Midbrain (tissue), 1 donor: ENCODE measurements around the gene CLMN.

Experiments used
- DNase-seq: peaks from one replicate; lab custom pipeline; 2025; lab: John Stamatoyannopoulos, UW

The CLMN gene

DNA sequence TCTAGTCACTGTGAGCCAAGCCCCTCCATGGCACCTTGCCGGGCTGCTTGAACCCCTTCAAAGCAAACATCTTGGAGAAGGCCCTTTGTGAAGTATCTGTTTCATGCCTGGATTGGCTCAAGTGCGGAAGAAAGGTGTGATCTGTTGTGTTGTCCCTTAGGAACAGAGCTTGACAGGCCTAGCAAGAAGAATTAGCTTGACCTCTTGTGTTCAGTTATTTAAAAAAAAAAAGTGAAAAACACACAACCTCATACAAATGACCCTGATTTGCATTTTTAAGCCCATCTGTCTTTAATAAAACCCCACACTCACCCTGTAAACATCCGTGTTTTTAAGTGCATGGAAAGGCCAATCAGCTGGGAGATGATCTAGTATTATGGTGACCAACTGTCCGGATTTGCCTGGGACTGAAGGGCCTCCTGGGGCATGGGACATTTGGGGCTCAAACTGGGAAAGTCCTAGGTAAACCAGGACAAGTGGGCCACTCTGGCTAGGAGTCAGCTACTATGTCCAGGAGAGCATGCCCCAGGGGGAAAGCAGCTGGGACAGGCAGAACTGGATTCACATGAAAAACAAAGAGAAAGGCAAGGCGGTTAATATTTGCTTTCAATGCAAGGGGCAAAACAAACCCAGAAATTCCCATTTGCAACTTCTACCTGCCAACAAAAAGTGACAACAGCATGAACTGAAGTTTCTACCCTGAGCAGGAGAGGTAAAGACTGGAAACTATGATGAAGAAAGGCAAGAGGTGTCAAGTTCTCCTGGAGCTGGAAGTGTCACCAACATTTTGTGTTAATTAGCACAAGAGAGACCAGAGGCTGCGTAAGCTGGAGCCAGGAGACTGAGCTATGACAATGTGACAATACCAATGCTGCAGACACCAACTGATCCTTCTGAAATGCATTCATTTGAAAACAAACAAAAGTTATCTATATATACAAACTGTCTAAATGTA is 78.6 kb downstream of the CLMN start:
- no peak for DNase-seq

DNA sequence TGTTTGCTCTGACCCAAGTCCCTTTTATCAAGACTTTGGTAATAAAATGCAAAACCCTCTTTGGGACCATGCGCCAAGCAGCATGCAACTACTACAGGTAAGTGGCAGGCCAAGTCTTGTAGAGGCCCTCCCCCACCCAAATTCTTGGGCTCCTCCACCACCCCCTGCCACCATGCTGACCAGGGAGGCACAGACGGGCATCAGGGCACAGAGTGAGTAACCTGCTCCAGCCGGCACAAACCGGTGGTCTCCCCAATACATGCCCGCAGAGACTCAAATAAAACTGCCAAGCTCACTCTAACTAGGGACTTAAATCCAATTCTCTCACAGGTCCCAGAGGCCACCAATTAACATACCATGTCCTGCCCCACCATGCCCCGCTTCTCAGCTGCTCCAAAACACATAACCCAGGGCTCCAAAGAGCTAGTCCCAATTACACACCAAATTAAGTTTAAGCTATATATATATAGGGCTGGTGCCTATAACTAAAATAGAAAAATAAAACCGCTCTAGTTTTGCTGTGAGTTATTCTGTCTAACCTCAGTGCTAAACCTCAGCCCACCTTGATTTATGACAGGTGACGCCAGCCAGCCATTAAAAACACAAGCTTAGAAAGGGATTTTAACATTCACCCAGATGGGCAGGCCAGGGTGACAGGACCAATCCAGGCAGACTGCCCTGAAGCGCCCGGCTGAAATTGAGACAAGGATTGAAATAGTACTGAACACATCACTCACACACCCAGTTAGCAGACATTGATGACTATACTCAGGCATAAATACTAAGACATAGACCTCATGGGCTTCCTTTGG is 81.0 kb downstream of the CLMN start:
- DNase-seq, result no peak

DNA sequence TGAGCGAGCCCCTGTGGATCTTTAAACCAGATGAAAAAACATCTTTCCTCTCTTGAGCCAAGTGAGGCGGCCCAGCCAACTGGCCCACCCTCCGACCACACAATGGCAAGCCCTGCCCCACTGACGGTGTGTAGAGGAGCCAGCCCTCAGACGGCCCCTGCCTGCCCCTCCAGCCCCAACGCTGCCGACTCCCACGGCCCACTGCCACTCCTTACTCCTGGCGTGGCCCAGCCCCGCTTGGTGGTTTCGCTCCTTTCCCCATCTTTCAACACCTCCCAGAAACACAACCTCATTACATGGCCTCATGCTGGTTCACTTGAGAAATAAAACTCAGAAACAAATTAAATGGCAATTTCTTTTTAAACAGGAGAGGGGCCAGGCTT is 81.8 kb downstream of the CLMN start:
- DNase-seq, result no peak

DNA sequence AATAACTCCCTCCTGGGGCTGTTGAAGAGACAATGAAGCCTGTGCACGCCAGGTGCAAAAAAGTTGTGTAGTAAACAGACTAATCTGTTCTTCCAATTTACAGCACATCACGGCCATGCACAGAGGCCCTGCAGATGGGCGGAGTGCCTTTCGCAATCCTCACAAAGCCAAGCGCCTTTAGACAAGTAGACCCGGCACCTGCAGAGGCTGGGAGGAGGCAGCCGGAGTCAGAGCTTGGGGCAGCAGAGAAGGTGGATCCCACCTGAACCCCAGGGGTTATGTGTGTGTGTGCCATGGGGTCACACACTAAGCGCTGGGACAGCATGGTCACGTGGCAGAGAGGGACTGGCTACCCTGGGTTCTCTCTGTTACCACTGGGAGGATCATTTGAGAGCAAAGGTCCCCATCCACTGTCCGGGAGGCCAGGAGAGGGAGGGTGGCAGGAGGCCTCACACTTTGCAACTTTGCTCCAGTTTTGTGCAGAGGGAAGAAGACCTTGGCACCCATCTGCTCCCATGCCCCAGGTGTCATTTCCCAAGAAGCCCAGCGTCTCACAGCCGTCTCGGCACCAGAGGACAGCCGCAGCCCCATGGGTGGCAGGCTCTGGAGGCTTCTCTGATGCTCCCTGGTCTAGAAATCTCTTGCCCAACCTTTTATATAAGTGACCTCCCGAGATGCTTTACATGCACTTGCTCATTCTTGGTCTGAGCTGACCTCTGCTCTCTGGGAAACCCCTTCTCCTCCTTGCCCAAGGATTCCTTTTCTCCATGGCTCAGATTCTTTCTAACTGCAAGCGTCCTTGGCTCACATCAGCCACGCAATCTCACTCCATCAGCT is 82.4 kb downstream of the CLMN start:
- DNase-seq, result no peak

DNA sequence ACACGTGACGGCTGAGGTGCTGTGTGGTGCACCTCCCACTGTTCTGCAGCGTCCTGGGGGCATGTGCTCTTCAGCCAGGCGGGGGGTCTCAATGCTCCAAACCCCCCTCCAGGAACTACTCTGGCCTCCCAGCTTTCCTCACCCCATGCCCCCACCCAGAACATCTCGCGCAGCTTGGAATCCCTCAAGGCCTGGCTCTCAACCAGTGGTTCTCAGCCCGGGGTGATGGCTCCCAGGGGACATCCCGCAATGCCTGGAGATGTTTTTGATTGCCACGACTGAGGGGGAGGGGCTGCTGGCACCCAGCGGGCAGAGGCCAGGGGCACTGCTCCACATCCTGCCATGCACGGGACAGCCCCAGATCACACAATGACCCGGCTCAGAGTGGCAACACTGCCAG is 83.5 kb downstream of the CLMN start:
- no peak for DNase-seq

DNA sequence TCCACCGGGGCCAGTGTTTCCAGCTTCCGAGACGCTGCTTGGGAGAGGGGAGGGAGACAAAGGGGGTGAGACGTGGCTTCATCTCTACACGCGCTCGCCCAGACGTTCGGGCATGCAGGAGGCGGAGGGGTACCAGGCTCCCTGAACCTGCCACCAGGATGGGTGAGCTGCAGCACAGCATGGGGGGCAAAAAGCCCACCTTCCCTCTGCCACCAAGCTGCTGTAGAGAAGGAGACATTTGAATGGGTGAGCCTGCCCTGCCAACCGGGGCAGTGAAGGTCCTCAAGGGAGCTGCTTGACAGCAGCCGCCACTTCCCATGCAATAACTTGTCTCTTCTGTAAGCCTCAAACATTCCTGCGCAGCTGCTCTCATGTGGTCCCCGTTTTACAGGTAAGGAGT is 83.9 kb downstream of the CLMN start:
- no peak for DNase-seq

DNA sequence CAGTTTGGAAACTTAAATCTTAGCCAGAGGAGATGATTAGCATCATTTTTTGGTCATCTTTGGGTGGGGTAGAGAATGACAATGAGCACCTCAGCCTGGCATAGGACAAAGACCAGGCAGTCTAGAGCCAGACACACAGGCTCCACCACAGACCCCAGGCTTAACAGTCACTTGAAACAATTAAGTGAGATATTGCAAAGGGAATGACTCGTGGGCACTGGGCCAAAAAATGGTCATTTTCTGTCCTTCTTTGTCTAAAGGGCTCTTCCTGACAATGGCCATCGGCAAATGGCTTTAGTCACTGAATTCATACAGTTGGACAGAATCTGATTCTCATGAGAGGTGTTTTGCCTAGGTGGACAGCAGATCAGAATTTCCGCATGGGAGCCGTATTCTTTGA is 84.4 kb downstream of the CLMN start:
- DNase-seq, result no peak

DNA sequence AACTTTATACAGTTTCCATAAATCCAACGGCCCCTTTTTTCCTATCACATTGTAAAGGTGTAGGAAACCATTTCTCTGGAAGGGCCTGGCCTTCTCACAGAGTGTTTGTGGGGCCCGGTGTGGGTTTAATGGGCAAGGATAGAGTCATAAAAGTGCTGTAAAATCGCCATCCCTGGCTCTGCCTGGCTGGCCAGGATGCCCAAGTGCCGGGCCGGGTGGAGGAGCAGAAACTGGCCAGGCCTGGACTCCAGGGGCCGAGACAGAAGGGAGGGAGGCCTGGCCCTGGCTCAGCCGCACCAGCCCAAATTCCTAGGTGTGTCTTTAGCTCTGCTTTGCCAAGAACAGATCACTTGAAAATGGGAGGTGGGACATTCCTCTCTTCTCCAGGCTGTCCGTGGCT is 85.3 kb downstream of the CLMN start:
- DNase-seq, result no peak

DNA sequence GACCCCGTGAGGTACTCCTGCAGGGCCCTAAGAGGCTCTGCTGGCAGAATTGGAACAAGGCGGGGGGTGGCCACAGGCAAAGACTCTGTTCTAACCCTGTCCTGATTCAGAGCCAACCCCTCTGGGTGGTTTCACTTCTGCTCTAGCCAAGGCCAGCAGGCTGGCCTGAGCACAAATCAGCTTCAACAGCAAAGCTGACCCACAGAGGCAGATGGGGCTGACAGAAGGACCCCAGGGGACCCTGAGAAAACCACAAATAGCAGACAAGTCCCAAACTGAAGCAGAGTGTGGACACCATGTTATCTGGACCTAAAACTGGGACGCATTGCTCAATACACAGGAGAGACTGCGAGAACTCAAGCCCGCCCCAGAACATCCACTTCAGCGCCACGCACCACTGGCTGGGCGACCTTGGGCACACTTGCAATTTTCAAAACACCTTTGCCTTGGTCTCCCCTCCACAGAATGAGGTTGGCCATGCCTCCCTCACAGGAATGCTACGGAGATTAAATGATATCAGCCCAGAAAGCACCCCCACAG is 85.9 kb downstream of the CLMN start:
- peak; percentile 38 for DNase-seq

DNA sequence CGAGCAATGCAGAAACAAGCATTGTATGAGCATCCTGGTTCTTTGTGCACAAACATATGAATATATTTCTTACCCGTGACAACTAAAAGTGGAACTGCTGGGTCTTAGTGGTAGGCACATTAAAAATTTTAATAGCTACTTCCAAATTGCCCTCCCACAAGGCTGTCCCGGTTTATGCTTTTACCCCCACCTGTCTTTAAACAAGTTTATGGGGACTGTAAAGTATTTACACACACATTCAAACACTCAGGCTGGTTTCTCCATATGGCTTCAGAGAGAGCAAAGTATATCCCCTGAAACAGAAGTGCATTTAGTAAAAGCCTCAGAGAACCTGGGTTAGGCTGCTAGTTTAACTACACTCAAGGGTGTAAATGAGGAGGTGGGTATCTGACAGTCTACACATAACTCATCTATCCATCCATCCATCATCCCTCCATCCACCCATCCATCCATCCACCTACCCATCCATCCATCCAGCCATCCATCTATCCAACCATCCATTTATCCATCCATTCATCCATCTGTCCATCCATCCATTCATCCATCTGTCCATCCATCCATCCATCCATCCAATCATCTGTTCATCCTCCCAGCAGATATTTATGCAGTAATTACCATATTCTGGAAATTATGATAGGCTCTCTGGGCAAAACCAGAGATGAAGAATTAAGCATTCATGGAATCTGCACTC is 86.7 kb downstream of the CLMN start:
- DNase-seq, result no peak

DNA sequence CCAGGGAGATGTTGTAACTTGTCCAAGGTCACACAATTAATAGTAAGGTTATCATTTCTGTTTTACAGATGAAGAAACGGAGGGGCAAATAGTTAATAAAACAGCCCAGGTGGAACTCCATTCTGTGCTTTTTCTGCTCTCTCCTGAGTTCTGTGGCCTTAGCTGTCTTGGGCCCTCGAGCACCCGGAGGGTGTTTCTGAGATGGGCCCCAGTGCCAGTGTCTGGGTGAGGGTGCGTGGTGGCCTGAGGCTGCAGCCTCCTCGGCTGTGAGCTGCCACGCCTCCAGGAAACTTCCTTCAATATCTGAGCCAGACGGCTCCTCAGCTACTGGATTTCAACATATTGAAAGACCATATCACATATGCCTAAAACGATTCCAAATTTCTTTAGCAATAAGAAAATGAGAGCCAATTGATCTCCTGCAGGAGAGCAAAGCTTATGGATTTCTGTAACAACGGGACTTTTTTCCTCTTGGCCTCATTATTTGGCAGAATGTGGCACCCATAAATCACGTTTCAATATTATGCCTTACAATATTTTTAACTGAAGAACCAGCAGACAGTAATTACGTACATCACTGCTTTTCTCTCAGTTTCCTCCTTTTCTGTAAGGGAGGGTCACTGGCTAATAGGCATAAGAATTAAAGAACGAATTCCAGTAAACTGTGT is 87.6 kb downstream of the CLMN start:
- DNase-seq, result no peak

DNA sequence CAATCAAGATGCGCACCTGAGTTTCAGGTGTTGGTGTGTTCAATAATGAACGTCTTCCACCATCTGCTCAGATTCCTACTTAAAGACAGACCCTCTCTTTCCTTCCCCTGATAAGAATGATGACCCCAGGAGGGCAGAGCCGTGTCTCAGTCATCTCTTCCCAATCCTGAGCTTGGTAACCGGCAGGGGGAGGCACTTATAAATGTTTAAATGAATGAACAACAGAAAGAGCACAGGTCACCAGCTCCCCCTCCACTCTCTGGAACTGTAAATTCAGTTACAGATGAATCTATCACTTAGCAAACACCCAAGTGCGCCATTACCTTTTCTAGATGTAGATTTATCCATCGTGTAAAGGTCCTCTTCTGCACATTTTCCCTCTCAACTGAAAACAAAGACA is 90.0 kb downstream of the CLMN start:
- DNase-seq, result no peak

DNA sequence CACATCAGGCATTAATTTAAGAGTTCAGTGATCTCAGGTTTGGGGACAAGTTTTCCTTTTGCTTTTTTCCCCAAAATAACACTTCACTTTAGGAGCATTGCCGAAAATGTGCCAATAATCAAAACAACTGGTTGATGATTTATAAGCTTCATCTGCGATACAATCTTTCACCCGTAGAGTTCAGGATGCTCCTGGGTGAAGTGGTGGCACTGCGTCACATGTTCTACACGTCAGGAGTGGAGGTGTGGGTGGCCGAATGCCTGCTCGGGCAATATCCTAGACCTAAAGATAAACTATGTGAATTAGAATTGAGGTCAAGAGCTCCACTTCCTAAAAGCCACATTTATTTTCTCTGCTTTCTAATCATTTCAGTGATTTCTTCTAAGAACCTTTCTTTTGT is 91.5 kb downstream of the CLMN start:
- DNase-seq, result no peak

DNA sequence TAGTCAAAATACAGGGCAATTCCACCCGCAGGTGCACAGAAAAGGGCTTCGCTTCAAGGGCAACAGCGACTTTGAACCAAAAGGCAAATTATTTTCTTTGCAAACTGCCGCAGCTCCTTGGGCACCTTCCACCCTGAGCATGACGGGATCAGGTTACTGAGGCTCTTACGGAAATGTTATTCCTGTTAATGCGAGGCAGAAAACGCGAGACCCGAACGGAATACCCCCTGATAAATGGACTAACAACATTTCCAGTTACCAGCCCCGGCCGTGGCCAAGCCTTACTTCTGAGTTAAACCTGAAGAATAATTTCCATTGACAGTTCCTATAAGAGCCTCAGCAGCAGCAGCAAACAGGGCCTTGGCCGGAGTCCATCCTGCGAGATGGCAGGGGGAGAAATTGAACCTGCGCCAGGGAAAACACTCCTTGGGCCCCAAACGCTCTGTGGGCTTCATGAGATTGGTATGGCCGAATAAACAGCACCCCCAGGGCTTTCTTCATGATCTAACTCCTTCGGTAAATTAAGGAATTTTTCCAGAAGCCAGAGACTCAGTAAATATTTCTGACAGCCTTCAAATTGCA is 92.3 kb downstream of the CLMN start:
- DNase-seq, result no peak

DNA sequence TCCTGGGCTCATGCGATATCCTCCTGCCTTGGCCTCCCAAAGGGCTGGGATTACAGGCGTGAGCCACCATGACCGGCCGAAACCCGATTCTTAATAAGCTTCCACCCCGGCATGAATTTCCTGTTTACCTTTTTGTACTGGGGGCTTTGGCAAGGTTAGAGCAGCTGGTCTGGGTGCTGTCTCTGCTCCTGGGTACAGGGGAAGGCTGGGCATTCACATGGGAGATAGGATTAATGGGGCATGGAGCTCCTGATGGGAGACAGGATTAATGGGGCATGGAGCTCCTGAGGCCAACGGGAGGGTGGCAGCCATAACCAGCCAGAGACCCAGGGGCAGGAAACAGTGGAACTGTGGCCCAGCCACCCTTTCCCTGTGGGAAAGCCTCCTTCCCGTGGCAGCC is 92.9 kb downstream of the CLMN start:
- DNase-seq, result no peak

DNA sequence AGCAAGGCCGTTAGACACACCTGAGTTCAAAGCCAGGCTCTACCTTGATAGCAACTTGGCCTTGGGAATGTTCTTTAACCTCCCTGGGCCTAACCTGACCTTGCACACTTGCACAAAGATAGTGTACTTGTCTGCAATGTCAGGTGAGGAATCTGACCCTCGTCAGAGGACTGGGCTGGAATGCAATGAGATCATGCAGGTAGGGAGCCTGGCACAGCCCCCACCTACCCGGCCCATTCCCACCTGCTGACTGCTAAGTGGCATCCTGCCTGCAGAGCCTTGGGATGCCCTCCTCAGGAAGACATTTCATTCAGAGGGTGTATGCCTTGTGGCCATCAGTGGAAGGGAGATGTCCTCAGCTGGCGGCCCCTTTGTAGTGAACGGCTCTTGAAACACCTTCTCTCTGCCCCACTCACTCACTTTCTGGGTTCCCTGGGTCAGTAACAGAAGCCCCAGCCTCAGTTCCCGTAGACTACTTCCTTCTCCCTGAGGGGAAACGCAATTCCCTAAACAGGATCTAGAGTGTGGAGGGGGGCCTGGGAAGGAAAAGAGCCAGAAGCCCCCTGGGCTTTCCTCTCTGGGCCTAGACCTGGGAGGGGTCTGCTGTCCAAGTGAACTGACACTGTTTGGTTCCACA is 94.3 kb downstream of the CLMN start:
- no peak for DNase-seq

DNA sequence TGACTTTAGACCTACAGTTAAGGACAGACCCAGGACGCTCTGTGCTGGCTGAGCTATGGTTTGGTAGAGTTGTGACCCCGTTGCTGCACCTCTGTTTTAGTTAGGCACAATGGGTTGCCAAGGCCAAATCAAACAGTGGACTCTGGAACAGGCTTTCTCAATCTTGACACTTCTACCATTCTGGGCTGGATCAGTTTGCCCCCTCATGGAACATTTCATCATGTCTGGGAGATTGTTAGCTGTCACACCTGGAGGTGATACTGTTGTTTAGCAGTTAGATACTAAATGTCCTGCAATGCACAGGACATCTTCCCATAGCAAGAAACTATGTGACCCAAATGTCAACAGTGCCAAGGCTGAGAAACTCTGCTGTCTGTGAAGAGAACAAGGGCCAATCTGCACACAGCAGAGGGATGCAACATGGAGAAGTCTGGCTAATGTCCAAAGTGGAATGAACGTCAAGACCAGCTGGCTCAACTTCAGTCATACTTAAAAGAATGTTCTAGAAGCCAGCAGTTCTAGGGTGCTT is 96.8 kb downstream of the CLMN start:
- DNase-seq, result peak; percentile 26

DNA sequence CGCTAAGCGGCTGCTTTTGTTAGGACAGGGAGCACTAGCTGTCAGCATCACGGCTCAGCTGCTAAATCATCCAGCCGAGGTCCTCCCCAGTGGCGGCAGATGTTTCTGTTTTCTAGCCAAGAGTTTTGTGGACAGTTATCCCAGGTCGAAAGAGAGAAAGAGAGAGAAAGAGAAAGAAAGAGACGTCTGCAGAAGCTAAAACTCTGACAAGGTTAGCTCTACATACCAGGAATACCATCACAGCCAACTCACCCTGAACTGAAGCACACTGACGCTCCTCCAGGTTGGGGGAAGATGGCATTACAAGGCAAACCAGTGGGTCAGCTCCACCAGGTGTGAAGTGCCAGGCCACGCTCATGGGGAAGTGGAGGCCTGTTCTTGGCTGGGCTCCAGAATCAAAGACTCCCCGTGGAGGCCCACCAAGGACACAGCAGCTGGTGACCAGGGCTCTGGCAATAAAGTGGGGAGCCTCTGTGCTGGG is 97.5 kb downstream of the CLMN start:
- no peak for DNase-seq

DNA sequence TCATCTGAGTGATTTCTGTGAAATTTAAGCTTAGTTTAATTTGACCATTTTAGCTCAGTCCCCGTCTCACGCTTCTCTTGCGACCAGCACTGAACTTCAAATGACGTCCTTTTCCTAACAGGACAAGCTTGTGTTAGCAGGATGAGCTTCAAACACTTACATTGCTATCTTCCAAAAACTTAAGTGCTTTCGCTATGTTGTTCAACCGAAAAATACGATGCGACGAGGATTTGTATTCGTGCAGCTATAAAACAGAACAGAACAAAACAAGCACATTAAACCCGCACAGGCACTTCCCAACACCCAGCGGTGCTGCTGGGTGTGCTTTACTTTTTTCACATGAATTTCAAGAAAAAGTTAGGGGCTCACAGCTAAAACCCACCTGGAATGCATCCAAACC is 98.2 kb downstream of the CLMN start:
- no peak for DNase-seq
